Hepatocyte (in vitro differentiated cells): ENCODE results near the gene HLA-E.

ENCODE experiments used
- EZH2phosphoT487 ChIP-seq: fragments of 200-600 bp; sonication (generic); IDR thresholded peaks from one replicate; pipeline ENCODE4 v1.6.1; 2018; ENCODE audit warnings: antibody characterized with exemption, mild to moderate bottlenecking, low read depth, moderate library complexity; ENCODE audit not compliant: unreplicated experiment, severe bottlenecking
- TF ChIP-seq, protein P1 (sequence below): fragments of 200-600 bp; sonication (generic); IDR thresholded peaks from 2 replicates; pipeline ENCODE4 v1.5.1; 2016; ENCODE audit warnings: antibody characterized with exemption, mild to moderate bottlenecking; ENCODE audit not compliant: poor library complexity

DNA sequence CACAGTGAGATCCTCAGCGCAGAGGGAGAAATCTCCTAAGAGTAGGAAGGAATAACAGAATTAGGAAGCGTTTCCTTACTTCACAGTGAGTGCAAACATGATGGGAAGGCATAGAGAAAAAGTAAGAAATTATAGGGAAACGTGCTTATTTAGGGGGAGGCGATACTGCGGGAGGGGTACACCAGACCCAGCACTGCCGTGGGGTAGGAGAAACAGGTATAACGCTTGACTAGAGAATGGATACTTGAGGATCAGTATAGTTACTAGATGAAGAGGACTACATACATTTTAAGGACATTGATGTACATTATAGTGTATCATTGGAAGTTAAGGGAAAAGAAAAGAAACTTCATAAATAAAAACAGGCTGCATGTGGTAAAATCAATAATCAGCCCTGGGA is 26.8 kb upstream of the HLA-E start:
- TF ChIP-seq, protein P1, sequence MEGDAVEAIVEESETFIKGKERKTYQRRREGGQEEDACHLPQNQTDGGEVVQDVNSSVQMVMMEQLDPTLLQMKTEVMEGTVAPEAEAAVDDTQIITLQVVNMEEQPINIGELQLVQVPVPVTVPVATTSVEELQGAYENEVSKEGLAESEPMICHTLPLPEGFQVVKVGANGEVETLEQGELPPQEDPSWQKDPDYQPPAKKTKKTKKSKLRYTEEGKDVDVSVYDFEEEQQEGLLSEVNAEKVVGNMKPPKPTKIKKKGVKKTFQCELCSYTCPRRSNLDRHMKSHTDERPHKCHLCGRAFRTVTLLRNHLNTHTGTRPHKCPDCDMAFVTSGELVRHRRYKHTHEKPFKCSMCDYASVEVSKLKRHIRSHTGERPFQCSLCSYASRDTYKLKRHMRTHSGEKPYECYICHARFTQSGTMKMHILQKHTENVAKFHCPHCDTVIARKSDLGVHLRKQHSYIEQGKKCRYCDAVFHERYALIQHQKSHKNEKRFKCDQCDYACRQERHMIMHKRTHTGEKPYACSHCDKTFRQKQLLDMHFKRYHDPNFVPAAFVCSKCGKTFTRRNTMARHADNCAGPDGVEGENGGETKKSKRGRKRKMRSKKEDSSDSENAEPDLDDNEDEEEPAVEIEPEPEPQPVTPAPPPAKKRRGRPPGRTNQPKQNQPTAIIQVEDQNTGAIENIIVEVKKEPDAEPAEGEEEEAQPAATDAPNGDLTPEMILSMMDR = no peak
- TF ChIP-seq EZH2phosphoT487 = no peak
